DMS79 treated with DMSO at 0.1 percent for 48 hours (cell line): ENCODE data around the gene NT5C1A.

Experiments
- DNase-seq: peaks from one replicate; lab custom pipeline; 2025; lab: John Stamatoyannopoulos, UW

The NT5C1A gene

DNA sequence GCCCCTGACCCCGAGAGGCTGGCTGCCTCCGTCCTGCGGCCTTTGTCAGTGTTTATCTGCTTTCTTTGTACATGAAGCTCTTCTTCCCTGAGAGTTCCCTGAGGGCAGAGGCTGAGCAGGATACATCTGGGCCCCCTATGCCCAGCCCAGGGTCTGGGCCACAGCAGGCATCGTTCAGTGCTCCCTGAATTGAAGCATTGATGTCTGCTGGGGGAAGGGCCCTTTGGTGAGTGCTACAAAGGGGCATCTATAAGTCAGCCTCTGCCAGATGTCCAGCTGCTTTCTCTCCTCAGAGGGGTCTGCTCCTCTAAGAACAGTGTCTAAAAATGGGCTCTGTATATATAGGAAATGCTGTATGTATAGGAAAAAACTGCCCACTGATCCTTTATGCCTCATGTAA, 34.5 kb downstream of the NT5C1A start:
- no peak for DNase-seq

DNA sequence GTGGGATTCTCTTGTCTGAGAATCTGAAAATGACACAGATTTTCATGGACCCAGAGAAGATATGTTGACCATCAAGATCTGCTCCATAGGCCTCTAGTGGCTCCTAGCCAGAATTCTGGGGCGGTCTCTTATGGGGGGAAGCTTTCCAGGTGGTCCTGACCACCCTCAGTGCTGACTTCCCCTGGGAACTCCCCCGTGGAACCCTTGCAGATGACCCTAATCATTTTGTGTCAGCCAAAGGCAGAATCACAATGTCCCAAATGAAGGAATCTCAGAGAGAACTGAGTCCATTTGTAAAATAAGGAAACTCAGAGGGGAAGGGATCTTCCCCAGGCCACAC, 36.1 kb downstream of the NT5C1A start:
- DNase-seq, result no peak

GRCh38 chr1:39635205-39635870, 36.6 kb downstream of the NT5C1A start:
- no peak for DNase-seq

- no peak for DNase-seq
Observed at GRCh38 chr1:39633422-39633821, 38.5 kb downstream of the NT5C1A start.

GRCh38 chr1:39632682-39633417, 39.1 kb downstream of the NT5C1A start:
- peak; percentile 29 for DNase-seq

- DNase-seq, result no peak
Observed at GRCh38 chr1:39632323-39632681, 39.6 kb downstream of the NT5C1A start.

- no peak for DNase-seq
Observed at GRCh38 chr1:39631361-39632322, 40.3 kb downstream of the NT5C1A start.

- DNase-seq, result no peak
Observed at GRCh38 chr1:39628807-39629350, 43.0 kb downstream of the NT5C1A start.

DNA sequence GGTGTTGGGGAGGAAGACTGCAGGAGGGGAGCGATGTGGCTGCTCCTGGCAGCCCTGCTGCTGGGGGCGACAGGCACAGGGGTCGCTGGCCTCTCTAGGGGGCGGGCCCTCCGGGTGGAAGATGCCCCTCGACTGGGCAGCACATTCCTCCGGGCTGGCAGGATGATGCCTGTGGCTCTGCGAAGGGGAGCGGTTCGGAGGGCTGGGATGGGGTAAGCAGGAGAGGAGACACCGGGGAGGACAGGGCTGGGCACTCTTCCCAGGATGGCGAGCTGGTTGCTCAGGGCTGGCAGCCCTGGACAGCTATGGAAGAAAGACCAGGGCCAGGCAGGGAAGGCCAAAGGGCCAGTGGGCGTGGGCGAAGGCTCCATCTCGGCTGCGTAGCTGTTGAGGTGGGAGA, 45.3 kb downstream of the NT5C1A start:
- DNase-seq, result no peak

GRCh38 chr1:39625462-39626273, 46.2 kb downstream of the NT5C1A start:
- DNase-seq, result no peak

- no peak for DNase-seq
Observed at GRCh38 chr1:39625009-39625408, 46.9 kb downstream of the NT5C1A start.

DNA sequence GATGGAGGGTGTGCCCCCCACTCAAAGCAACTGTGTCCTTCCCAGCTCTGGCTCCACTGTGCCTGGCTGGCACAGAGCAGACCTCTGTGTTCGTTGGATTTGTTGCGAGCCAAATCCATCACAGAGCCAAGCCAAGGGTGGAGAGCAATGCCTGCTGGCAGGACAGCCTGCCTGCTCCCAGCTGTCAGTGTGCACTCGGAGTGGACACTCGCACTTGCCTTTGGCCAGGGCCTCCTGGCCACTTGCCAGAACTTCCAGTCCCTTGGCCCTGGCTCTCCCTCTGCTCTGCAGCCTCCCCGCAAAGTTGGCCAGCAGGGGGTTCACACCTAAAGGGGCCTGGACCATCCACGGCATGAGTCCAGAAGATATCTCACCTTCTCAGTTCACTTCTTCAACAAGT, 48.9 kb downstream of the NT5C1A start:
- DNase-seq, result no peak

DNA sequence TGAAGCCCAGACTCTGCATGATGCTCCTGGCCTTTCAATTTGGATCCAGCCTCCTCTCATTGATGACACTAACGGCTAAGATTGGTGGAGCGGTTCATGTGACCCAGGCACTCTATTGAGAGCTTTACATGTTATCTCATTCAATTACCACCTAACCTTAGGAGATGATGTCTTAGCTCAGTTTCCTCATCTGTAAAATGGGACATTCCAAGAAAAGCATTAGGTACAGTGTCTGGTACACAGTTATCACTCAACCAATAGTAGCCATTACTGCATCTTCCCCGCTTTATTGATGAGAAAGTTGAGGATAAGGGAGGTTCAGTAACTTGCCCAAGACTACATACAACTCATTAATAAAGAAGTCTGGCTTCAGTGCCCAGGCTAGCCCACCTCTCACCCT, 49.5 kb downstream of the NT5C1A start:
- DNase-seq, result no peak

GRCh38 chr1:39620659-39621165, 51.2 kb downstream of the NT5C1A start:
- DNase-seq, result no peak

DNA sequence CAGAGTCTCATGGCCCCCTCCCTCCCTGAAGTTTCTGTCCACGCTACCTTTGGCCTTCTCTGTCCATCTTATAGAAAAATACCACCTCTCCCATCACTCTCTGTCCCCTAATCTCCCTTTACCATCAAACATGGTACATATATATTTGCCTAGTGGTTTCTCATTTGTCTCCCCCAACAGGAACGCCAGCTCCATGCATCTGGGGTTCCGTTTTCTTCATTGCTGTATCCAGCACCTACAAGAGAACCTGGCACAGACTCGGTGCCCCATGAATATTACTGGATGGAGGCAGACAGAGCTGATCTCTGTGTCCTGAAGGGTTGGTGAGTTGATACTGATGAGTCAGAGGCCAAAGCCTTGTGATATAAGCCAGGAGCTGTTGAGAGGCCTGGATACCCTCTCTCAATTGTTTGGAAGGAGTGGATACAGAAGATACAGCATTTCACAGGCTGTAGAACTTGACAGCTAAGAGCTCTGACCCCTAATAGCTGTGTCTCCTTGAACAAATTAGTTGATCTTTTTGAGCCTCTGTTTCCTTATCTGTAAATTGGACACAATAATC, 54.3 kb downstream of the NT5C1A start:
- no peak for DNase-seq

DNA sequence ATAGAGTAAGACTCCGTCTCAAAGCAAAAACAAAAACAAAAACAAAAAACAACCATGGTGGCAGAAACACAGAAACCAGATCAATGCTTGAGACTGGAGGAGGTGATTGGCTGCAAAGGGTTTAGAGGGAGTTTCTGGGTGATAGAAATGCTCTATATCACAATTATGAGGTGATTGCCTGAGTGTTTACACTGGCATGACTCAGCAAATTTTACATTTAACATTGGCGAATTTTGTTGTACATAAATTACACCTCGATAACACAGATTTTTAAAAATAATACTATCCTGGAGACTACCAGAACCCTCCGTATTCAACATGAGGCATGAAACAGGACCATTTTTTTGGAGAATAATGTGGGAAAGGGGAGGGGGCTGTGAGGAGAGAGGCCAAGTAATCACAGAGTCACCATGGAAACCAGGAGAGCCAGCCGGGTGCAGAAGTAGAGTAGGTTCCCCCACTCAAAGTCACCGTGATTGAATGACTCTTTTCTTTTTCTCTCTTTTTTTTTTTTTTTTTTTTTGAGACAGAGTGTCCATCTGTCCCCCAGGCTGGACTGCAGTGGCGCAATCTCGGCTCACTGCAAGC, 56.7 kb downstream of the NT5C1A start:
- DNase-seq, result peak; percentile 62

DNA sequence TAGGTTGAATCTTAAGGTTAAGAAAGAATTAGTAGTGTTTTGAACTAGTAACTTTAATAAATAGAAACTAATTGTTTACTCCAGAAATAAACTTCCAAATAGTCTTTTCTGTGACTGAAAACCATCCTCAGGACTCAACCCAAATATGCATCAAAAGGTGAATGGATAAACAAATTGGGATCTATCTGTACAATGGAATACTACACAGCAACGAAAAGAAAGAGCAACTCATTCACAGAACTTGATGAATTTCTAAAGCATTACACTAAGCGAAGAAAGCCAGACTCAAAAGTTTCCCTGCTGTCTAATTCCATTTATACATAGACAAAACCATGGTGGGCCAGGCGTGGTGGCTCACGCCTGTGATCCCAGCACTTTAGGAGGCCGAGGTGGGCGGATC, 57.4 kb downstream of the NT5C1A start:
- no peak for DNase-seq

DNA sequence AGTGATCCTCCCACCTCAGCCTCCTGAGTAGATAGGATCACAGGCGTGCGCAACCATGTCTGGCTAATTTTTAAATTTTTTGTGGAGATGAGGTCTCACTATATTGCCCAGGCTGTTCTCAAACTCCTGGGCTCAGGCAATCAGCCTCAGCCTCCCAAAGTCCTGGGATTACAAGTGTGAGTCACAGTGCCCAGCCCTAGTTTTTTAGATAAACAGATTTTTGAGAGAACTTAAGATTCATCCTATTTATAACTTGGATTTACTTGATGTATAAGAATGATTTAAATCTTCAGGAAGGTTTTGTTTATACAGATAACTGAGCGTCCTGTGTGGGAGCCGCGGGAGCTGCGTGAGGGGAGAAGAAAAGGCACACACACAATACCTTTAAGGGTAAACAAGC, 58.7 kb downstream of the NT5C1A start:
- DNase-seq, result no peak

GRCh38 chr1:39609618-39610331, 62.1 kb downstream of the NT5C1A start:
- DNase-seq, result no peak
